ENCODE measurements around the gene GAN.

The GAN gene

DNA sequence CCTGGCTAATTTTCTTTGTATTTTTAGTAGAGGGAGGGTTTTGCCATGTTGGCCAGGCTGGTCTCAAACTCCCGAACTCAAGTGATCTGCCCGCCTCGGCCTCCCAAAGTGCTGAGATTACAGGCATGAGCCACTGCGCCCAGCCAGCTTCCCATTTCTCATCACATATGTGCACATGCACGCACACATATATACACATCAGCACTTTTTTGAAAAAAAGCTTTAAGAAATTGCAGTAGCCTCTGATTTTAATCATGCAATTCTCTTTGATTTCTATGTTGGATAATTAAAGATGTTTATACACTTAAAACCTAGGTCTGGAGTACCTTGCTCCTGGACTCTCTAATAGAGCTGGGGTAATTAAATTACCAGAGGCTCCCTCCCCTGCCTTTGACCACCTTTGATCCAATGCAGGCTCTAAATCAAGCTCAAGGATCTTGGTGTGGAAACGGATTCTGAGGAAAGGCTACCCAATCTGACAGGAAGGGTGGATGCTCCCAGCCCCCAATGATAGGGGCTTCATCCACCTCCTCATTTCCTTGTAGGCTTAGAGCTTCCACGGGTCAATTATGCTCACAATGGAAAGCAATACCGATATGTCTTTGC, 29.7 kb upstream of the GAN start:
- Mint-ChIP-seq H3K9me3 (no peaks in the 10 kb centered on the region), H3K36me3 (no peaks in the 10 kb centered on the region), H3K27ac (no peak overlapping the region), H3K4me3 (no peak overlapping the region), H3K4me1 (no peaks in the 10 kb centered on the region), H3K27me3 (no peaks in the 10 kb centered on the region)
- CTCF ChIA-PET = no interaction called here
- no peak for DNase-seq

DNA sequence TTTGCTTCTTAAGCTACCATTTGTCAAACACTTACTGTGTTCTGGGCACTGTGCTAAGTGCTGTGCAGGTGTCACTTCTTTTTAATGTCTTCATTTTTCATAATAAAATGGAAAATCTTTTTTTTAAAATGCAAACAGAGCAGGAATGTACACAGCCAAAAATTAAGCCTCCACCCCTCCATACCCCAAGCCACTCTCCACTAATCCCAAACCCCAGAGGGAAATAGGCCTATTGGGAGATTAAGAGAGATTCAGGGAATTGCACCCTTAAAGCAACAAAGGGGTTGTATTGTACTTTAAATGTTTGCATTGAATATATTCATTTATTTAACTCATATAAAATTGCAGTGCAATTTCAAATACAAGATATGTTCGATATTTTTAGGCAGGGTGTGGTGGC, 28.6 kb upstream of the GAN start:
- Mint-ChIP-seq H3K27ac (no peak overlapping the region), H3K4me1 (no peaks in the 10 kb centered on the region), H3K9me3 (no peaks in the 10 kb centered on the region), H3K4me3 (no peak overlapping the region), H3K27me3 (peaks cover under 1% of the 10 kb centered on the region), H3K36me3 (no peaks in the 10 kb centered on the region)
- CTCF ChIA-PET = no interaction called here
- DNase-seq = no peak

DNA sequence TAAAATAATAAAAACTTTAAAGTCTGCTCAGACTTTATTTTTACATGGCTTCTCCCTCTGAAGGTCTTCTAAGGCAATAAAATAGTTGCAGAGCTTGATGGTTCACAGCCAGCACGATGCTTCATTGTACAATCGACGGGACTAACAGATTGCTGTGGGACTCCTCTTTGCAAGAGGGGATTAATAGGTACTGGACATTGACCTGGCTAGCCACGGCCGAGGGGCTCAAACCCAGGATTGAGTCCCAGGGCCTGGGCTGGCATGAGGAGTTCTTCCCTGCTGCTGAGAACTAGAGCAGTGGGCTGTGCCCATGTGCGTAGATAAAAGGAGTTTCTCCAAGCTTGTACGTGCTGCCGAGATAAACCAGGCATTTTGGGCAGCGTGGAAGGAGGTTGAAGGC, 23.6 kb upstream of the GAN start:
- CTCF ChIA-PET = interaction anchor here (0.5 kb wide), 1 partner anchor 76 kb away, joined by 3 read pairs; no protein-coding TSS in a partner anchor
- no peaks in the 10 kb centered on the region for H3K36me3 Mint-ChIP-seq
- no peak overlapping the region for H3K4me3 Mint-ChIP-seq
- no peaks in the 10 kb centered on the region for H3K4me1 Mint-ChIP-seq
- no peak overlapping the region for H3K27ac Mint-ChIP-seq
- H3K27me3 Mint-ChIP-seq = peaks cover 20% of the 10 kb centered on the region
- H3K9me3 Mint-ChIP-seq = no peaks in the 10 kb centered on the region
- DNase-seq = no peak

DNA sequence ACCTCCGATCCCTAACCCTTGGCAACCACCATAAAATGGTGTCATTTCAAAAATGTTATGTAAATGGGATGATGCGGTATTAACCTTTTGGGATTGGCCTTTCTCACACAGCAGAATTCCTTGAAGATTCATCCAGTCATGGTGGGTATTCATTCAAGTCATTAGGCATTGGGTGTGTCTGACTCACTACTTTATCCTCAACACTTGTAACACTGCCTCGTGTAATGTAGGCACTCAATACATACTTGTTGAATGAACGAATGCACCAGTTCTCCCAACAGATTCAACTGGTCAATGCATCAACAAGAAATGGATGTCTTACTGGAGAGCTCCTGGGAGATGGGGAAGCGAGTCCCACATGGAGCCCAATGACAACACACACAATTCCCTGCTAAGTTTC, 21.8 kb upstream of the GAN start:
- Mint-ChIP-seq H3K27me3 (peaks cover 20% of the 10 kb centered on the region), H3K27ac (no peak overlapping the region), H3K4me3 (no peak overlapping the region), H3K9me3 (no peaks in the 10 kb centered on the region), H3K36me3 (no peaks in the 10 kb centered on the region), H3K4me1 (no peaks in the 10 kb centered on the region)
- DNase-seq = no peak
- CTCF ChIA-PET = no interaction called here

DNA sequence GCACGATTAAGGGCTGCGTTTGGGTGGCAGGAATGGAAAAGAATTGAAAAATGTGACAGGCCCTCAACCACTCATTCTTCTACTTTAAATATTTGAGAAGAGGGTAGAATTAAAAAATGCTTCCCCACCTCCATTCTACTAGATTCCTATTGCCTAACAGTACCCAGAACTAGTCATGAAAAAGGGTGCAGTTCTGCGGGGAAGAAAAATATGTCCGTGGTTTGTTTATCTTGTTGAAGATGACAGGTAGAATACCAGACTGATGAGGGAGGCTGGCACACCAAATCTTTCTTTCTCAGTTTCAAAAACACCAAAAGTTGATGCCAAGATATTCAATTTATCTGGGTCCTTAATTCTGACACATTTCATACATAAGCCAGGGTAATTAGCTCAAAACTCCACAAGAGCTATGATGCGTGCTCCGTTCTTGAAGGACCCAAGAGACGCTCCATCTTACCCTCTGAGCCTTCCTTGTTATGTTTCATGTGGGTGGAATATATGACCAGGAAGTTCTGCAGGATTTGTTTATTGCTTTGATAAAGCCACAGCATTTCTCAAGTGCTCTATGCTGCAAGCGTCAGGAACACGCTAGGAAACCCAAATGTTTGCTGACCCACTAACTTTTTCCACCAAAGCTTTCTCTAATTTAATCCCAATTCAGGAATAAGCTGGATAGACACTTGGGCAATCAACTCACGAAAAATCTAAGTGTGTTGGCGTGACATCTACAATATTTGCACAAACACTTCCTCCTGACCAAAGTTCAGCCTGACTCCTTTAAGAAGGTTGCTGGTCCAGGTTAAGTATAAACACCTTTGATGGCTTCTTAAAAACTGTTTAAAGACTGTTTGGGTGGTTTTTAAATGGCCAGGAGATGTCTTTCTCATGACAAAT, 20.6 kb upstream of the GAN start:
- DNase-seq = no peak
- CTCF ChIA-PET = interaction anchor here (0.7 kb wide), 1 partner anchor 56 kb away, joined by 7 read pairs; no protein-coding TSS in a partner anchor
- H3K27ac Mint-ChIP-seq = no peak overlapping the region

DNA sequence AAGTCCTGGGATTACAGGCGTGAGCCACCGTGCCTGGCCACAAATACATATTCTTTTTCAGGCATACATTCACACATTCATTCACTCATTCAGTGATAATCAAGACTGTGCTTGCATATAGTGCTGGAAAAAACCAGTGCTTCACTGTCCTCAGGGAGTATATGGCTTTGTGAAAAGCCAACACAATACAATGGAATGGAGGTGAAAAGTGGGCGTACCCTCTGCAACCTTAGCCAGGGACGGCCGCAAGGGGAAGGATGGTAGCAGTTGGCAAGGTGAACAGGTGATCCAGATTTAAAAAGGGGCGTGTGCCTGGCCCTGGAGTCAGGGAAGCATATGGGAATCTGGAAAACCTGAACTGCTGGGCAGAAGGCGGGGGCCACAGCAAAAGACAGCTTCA, 18.1 kb upstream of the GAN start:
- CTCF ChIA-PET = no interaction called here
- no peaks in the 10 kb centered on the region for H3K4me1 Mint-ChIP-seq
- no peak overlapping the region for H3K4me3 Mint-ChIP-seq
- DNase-seq = no peak
- H3K27ac Mint-ChIP-seq = no peak overlapping the region
- H3K9me3 Mint-ChIP-seq = no peaks in the 10 kb centered on the region
- H3K36me3 Mint-ChIP-seq = no peaks in the 10 kb centered on the region
- peaks cover 20% of the 10 kb centered on the region for H3K27me3 Mint-ChIP-seq

More for the DNA sequence above, 20.6 kb upstream of the GAN start:
- Mint-ChIP-seq H3K4me1 (no peaks in the 10 kb centered on the region), H3K27me3 (peaks cover 20% of the 10 kb centered on the region), H3K4me3 (no peak overlapping the region), H3K36me3 (no peaks in the 10 kb centered on the region), H3K9me3 (no peaks in the 10 kb centered on the region)

DNA sequence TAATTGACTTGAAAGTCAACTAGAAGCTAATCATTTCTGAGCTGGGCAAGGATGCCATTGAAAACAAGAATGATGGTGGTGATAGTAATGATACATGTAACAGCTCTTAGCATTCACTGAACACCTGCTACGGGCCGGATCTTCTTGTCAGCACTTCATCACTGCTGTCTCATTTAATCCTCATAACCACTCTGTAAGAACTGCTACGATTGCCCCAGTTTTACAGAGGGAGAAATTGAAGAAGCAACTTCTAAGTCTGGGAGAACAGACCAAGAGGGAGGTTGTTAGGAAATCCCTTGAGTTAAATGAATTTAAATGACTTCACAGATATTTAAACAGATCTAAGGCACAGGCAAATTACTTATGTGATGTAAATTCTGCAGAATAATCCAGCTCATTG, 7.0 kb upstream of the GAN start:
- no peak overlapping the region for H3K4me3 Mint-ChIP-seq
- H3K27ac Mint-ChIP-seq = no peak overlapping the region
- CTCF ChIA-PET = no interaction called here
- no peak for DNase-seq
- peaks cover 6% of the 10 kb centered on the region for H3K36me3 Mint-ChIP-seq
- peaks cover 3% of the 10 kb centered on the region for H3K4me1 Mint-ChIP-seq
- H3K9me3 Mint-ChIP-seq = no peaks in the 10 kb centered on the region
- no peaks in the 10 kb centered on the region for H3K27me3 Mint-ChIP-seq

DNA sequence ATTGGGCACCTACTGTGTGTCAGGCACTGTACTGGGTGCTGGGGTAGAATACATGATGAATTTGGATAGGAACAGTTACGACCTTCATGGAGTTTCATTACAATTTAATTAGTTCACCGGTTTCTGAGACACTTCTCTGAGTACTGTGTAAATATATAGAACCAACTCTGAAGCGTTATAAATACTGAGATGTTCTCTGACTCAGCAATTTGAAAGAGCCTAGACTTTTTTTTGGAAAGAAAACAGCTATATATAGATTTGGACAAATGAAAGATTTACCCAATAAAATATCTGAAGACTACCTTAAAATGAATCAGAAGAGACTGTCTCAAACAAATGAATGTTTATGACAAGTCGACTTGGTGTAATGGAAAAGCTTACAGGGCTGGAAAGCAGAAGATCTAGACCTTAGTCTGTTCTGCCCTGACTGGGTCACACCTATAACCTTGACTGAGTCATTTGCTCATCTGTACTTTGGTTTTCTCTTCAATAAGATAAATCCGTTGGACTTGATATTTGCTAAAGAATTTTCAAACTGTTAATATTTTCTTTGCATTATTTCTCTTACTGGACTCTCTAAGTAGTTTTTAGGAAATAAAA, 4.6 kb upstream of the GAN start:
- no peaks in the 10 kb centered on the region for H3K27me3 Mint-ChIP-seq
- peaks cover 20% of the 10 kb centered on the region for H3K36me3 Mint-ChIP-seq
- no peaks in the 10 kb centered on the region for H3K9me3 Mint-ChIP-seq
- H3K4me1 Mint-ChIP-seq = peaks cover 19% of the 10 kb centered on the region
- CTCF ChIA-PET = interaction anchor here (0.6 kb wide), 1 partner anchor 49 kb away, joined by 3 read pairs; no protein-coding TSS in a partner anchor
- no peak overlapping the region for H3K27ac Mint-ChIP-seq
- H3K4me3 Mint-ChIP-seq = no peak overlapping the region
- DNase-seq = no peak

DNA sequence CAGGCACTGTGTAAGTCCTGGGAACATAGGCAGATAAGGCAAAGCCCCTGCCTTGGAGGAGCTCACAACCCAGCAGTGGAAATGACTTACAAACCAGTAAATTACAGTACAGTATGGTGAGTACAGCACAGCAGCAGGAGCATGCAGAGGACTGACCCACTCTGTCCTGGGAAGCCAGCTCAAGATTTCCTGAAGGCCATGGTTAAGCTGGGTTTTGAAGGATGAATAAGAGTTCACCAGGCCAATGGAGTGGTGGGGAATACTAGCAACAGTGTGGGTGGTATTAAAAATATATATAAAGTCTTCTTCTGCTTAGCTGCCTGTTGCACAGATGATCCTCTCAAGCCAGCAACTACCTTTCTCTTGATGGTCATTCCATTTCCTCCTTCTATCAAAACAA, 3.0 kb upstream of the GAN start:
- no peak overlapping the region for H3K4me3 Mint-ChIP-seq
- CTCF ChIA-PET = no interaction called here
- peaks cover 20% of the 10 kb centered on the region for H3K36me3 Mint-ChIP-seq
- no peaks in the 10 kb centered on the region for H3K27me3 Mint-ChIP-seq
- no peaks in the 10 kb centered on the region for H3K9me3 Mint-ChIP-seq
- DNase-seq = no peak
- H3K27ac Mint-ChIP-seq = no peak overlapping the region
- peaks cover 29% of the 10 kb centered on the region for H3K4me1 Mint-ChIP-seq

DNA sequence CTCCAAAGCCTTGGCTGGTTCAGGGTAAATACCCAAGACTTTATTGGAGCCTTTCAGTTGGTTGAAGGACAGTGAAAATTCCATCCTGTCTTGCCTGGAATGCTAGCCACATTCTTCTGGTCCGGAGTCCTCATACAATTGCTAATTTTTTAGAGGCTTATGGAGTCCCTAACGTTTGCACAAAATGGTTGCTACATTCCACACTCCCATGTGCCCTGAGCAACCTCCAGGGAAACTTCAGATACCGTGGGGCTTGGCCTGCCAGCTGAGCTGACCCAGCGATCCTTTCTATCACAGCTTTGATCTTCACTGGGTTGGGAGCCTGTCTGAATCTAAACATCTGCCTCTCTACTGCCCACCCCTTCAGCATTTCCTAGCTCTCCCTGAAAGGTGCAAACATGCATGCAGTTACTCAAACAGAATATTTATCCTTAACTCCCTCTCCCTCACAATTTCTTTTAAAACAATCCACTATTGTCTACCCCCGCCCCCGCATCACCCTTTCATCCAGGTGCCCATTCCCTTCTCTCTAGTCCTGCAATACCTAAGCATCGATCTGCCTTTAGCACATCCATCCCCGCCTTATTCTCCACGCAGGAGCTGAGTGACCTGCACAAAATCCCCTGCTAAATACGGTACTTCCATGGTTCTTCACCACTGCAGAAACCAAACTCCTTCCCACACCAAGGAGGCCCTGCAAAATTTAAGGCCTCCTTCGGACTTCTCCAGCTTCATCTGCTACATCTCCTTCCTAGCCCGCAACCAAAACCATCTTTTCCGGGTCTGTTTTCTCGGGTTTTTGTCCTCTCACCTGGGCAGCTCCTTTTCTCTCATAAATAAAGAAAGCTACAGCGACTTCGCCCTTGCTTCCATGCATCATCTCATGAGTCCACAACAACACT, 810 bp upstream of the GAN start:
- Mint-ChIP-seq H3K4me3 (peak overlapping the region; percentile 91), H3K27me3 (no peaks in the 10 kb centered on the region), H3K36me3 (peaks cover 20% of the 10 kb centered on the region), H3K27ac (peak overlapping the region; percentile 96), H3K9me3 (no peaks in the 10 kb centered on the region), H3K4me1 (peaks cover 42% of the 10 kb centered on the region)
- CTCF ChIA-PET = interaction anchor here (1.0 kb wide), 1 partner anchor 22 kb away, joined by 3 read pairs; no protein-coding TSS in a partner anchor
- peak; percentile 20 for DNase-seq

DNA sequence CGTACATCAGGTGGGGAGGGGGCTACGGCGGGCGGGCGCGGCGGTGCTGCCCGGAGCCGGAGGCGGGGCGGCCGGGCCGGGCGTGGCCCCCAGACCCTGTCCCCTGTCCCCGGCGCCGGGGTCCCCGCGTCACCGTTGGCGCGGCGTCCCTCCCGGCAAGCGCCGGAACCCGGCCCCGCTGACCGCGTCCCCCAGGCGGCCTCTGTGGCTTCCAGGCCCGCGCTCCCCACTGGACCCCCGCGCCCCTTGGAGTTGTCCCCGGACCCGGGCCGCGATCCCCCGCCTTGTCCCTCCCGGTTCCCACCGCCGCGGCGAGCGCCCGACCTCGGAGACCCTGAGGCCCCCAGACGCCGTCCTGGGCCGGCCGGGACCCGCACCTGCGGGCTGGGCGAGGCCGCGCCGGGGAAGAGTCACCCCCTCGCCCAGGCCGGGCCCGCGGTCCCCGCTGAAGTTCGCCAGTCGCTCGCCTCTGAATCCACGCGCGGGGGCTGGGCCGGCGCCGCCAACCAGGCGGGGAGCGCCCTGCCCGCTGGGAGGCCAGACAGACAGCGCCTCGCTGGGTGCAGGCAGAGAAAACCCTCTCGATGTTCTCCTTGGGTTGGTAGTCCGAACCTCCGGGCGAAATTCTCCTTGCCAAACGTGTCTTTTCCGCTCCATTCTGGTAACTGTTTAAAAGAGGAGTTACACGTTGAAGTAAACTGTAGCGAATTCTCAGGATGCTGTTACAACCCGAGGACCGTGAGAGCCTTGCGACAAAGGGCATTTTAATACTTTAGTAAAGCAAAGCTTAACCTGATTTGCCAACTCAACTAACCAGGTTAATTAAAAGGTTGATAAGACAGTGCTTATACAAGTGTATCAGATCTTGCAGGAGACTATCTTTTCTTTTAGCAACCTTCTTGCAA, 761 bp downstream of the GAN start:
- Mint-ChIP-seq H3K4me3 (peak overlapping the region; percentile 91), H3K27me3 (no peaks in the 10 kb centered on the region), H3K27ac (peak overlapping the region; percentile 96), H3K9me3 (no peaks in the 10 kb centered on the region), H3K4me1 (peaks cover 42% of the 10 kb centered on the region), H3K36me3 (peaks cover 20% of the 10 kb centered on the region)
- CTCF ChIA-PET = interaction anchor here (0.5 to 1.5 kb wide), 4 partner anchors 25 to 416 kb away, joined by 3 to 4 read pairs (median 3); no protein-coding TSS in a partner anchor
- DNase-seq = peak; percentile 62

DNA sequence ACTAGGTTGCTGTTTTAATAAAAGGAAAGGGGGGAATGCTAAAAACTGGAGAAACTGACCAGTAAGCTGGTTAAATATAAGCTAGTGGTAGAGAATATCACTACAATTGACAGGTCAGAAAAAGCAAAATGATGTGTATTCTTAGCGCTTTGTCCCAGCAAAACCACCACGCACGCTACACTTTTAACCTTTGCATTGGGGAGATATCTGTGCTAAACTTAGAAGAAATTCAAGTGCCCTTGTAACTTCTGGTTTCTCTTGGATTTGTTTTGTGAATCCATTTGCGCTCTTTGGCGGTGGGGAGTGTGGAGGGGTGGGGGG, 1.4 kb downstream of the GAN start:
- Mint-ChIP-seq H3K4me3 (peak overlapping the region; percentile 87), H3K4me1 (peaks cover 42% of the 10 kb centered on the region), H3K27me3 (no peaks in the 10 kb centered on the region), H3K36me3 (peaks cover 20% of the 10 kb centered on the region), H3K27ac (peak overlapping the region; percentile 84), H3K9me3 (no peaks in the 10 kb centered on the region)
- CTCF ChIA-PET = interaction anchor here (0.6 to 1.5 kb wide), 3 partner anchors 55 to 415 kb away, joined by 3 to 4 read pairs (median 3); no protein-coding TSS in a partner anchor
- DNase-seq = no peak

DNA sequence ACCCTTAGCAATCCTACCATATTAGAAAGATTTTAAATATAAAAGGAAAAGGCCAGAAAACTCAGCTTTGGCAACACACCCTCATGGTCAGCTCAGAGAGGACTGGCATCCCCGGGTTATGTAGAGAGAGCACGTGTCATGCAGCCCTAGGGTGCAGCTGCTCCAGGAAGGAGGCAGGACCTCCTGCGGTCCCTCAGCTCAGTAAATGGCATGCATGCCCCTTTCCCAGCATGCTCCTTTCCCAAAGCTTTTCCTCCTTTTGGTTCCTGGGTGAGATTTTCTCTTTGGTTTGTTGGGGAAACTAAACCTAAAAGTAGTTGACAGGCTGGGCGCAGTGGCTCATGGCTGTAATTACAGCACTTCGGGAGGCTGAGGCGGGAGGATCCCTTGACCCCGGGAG, 3.9 kb downstream of the GAN start:
- H3K36me3 Mint-ChIP-seq = peaks cover 9% of the 10 kb centered on the region
- H3K4me1 Mint-ChIP-seq = peaks cover 33% of the 10 kb centered on the region
- no peak for DNase-seq
- H3K9me3 Mint-ChIP-seq = no peaks in the 10 kb centered on the region
- CTCF ChIA-PET = no interaction called here
- no peak overlapping the region for H3K4me3 Mint-ChIP-seq
- H3K27me3 Mint-ChIP-seq = no peaks in the 10 kb centered on the region
- no peak overlapping the region for H3K27ac Mint-ChIP-seq
